Ovary (tissue), 3 donors: ENCODE measurements around the gene ETF1.

Experiments
- EP300 ChIP-seq: sonication (generic); formaldehyde crosslinking; IDR thresholded peaks from one replicate; pipeline ENCODE4 v1.6.1; 2017; ENCODE audit warnings: antibody characterized with exemption
- POLR2A ChIP-seq: fragments of 450-650 bp; IDR thresholded peaks from one replicate; pipeline ENCODE4 v1.6.1; 2017; ENCODE audit warnings: antibody characterized with exemption, mild to moderate bottlenecking, moderate library complexity
- TF ChIP-seq, protein P1 (sequence below), 3 donors: fragments of 450-650 bp in 2 of 3; fragments of 200-600 bp in 1 of 3; IDR thresholded peaks; one replicate each; pipeline versions ENCODE4 v1.5.1 to v1.8.0; 2016 to 2022; ENCODE audit warnings: antibody characterized with exemption in 3 of 3, mild to moderate bottlenecking in 1 of 3
- donor health status: DM: no; HTN: no; CAD: no.

DNA sequence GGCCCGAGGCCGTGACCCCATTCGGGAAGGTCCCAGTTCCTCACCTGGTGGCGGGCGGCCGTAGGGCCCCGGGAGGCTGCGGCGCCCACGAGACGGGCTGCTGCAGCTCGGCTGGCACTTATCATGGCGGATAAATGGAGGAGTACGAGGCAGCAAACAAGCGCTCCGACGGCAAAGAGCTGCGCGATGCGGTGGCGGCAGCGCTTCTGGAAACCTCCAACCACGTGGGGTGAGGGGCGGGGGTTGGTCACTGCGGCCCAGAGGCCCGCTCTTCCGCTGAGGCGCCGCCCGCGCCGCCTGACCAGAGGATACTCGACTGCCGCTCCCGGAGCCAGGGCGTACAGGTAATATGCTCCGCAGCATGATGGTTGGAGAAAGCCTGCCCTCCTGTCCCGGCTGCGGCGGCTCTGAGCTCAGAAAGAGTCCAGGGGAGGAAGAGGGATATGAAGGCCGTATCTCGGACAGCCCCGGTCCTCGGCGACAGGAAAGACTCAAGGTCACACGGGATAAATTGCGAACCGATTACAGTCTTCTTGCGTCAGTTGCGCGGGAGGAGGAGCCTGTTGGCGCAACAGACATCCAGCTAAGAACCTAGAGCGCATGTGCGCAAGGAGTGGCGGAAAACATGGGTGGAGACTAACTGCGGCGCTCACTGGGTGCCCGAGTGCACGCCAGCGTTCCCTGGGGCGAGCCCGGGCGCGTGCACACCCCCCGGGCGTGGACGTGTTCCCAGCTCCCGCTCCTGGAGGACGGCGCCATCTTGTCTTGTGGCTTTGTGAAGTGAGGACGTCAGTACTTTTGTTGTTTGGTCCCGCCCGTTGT, 32.4 kb upstream of the ETF1 start, which contains the start of gene HSPA9:
- TF ChIP-seq, protein P1, sequence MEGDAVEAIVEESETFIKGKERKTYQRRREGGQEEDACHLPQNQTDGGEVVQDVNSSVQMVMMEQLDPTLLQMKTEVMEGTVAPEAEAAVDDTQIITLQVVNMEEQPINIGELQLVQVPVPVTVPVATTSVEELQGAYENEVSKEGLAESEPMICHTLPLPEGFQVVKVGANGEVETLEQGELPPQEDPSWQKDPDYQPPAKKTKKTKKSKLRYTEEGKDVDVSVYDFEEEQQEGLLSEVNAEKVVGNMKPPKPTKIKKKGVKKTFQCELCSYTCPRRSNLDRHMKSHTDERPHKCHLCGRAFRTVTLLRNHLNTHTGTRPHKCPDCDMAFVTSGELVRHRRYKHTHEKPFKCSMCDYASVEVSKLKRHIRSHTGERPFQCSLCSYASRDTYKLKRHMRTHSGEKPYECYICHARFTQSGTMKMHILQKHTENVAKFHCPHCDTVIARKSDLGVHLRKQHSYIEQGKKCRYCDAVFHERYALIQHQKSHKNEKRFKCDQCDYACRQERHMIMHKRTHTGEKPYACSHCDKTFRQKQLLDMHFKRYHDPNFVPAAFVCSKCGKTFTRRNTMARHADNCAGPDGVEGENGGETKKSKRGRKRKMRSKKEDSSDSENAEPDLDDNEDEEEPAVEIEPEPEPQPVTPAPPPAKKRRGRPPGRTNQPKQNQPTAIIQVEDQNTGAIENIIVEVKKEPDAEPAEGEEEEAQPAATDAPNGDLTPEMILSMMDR (IDR thresholded peaks at IDR 0.05) = peak in 2 of 3 donors; percentile 6 to 57
- TF ChIP-seq POLR2A = peak; percentile 91
- TF ChIP-seq EP300 = peak; percentile 26
